Smooth muscle cell of bladder (primary cell): Measurements from ENCODE around the gene RELT. TPM values are rescaled to one million over a fixed set of nuclear protein-coding genes. Genes with fewer than 3 reads are reported as not detected.

ENCODE experiments used
- total RNA-seq: library from RNA; depleted of rRNA; stranded (reverse); fragments of >200 nt; gene quantifications from 2 replicates; pipeline ENCODE4 v1.2.3, GENCODE V29; 2014

RELT gene, protein sequence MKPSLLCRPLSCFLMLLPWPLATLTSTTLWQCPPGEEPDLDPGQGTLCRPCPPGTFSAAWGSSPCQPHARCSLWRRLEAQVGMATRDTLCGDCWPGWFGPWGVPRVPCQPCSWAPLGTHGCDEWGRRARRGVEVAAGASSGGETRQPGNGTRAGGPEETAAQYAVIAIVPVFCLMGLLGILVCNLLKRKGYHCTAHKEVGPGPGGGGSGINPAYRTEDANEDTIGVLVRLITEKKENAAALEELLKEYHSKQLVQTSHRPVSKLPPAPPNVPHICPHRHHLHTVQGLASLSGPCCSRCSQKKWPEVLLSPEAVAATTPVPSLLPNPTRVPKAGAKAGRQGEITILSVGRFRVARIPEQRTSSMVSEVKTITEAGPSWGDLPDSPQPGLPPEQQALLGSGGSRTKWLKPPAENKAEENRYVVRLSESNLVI
- total RNA-seq = 1.3 and 5.0 TPM in 2 replicates

DNA sequence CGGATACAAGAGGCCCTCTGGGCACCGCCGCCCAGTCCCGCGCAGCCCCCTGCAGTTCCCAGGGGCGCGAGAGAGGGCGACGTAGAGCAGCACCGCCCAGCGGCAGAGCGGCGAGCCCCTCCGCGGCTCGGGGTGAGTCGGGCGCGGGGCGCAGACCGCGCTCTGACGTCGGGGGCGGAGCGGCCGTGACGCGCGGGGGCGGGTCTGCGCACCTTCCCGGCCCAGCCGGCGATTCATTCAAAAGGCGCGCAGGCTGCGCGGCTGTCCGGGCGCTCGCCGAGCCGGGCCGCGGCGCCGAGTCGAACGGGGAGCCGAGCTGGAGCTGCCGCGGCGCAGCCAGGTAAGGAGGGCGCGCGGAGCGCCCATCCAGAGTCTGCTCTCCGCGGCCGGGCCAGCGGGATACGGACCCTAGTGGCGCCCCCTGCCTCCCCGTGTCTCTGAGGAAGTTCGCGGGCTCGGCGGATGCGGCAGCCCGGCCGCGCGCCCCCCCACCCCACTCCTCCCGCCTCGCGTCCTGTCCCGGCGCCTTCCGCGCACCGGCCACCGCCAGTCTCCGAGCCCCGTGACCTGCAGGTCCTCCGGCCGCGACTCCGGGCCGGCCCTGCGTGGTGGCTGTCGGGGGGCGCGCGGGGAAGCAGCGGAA lies at the start of gene RELT:
Gene RELT (plus strand): TSS at position 240 of the 643 bp plus-strand sequence. CDS start 12,738 bp downstream, outside the sequence.

Other genes starting within 250 kb of the RELT start
- gene FCHSD2, start 234.1 kb upstream of the RELT start, total RNA-seq = 8.4 and 8.9 TPM in 2 replicates
- gene P2RY2, start 158.1 kb upstream of the RELT start, total RNA-seq = not detected in 2 replicates
- 0.14 and 0.18 TPM in 2 replicates for gene P2RY6, start 104.1 kb upstream of the RELT start, total RNA-seq
- gene ARHGEF17, start 68.1 kb upstream of the RELT start, total RNA-seq = 14.5 and 25.1 TPM in 2 replicates
- gene FAM168A, start 221.7 kb downstream of the RELT start, total RNA-seq = 12.2 and 14.6 TPM in 2 replicates